ENCODE data around the gene ADAM33. TPM values are rescaled to one million over a fixed set of nuclear protein-coding genes. Genes with fewer than 3 reads are reported as not detected.

The ADAM33 gene
- total and polyA plus RNA-seq, 2 of the 13 experiments (the other 11 are each of a cell fraction or from before 2014, with no cell fraction given) = not detected

GRCh38 chr20:3628502-3629314 lies 53.1 kb downstream of the ADAM33 start (continued):
- TF ChIP-seq, protein P1, sequence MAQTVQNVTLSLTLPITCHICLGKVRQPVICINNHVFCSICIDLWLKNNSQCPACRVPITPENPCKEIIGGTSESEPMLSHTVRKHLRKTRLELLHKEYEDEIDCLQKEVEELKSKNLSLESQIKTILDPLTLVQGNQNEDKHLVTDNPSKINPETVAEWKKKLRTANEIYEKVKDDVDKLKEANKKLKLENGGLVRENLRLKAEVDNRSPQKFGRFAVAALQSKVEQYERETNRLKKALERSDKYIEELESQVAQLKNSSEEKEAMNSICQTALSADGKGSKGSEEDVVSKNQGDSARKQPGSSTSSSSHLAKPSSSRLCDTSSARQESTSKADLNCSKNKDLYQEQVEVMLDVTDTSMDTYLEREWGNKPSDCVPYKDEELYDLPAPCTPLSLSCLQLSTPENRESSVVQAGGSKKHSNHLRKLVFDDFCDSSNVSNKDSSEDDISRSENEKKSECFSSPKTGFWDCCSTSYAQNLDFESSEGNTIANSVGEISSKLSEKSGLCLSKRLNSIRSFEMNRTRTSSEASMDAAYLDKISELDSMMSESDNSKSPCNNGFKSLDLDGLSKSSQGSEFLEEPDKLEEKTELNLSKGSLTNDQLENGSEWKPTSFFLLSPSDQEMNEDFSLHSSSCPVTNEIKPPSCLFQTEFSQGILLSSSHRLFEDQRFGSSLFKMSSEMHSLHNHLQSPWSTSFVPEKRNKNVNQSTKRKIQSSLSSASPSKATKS (CRISPR knock-in tag; IDR thresholded peaks at IDR 0.05) = no peak
- TF ChIP-seq ZNF331 (CRISPR knock-in tag; IDR thresholded peaks at IDR 0.05) (peak; percentile 83), RFXAP (CRISPR knock-in tag; IDR thresholded peaks at IDR 0.05; ENCODE audit: borderline replicate concordance) (peak; percentile 71; the same call in 1 of the 2 replicates), ZNF644 (CRISPR knock-in tag; IDR thresholded peaks at IDR 0.05; ENCODE audit: low read depth) (peak; percentile 93), FOXC1 (CRISPR knock-in tag; IDR thresholded peaks at IDR 0.05; ENCODE audit: borderline replicate concordance) (peak; percentile 96), ZNF557 (CRISPR knock-in tag; IDR thresholded peaks at IDR 0.05) (peak; percentile 92; the same call in 1 of the 2 replicates), MEIS1 (CRISPR knock-in tag; IDR thresholded peaks at IDR 0.05; ENCODE audit: borderline replicate concordance) (peak; percentile 46; the same call in 1 of the 2 replicates), ZNF230 (CRISPR knock-in tag; IDR thresholded peaks at IDR 0.05) (no peak), CREB1 (IDR thresholded peaks at IDR 0.05) (0 out of 2 replicates have a peak, but pooled peaks have one; percentile 36), CREB1 (CRISPR knock-in tag; IDR thresholded peaks at IDR 0.05) (no peak), ZNF383 (CRISPR knock-in tag; IDR thresholded peaks at IDR 0.05; ENCODE audit: borderline replicate concordance) (peak; percentile 95), ZNF232 (CRISPR knock-in tag; IDR thresholded peaks at IDR 0.05; ENCODE audit: borderline replicate concordance) (peak; percentile 78; the same call in 1 of the 2 replicates), FOXA3 (CRISPR knock-in tag; IDR thresholded peaks at IDR 0.05) (peak; percentile 95), HHEX (CRISPR knock-in tag; IDR thresholded peaks at IDR 0.05) (peak; percentile 52; the same call in 1 of the 2 replicates), RCOR2 (CRISPR knock-in tag; IDR thresholded peaks at IDR 0.05) (peak; percentile 72; the same call in 1 of the 2 replicates)
- TF ChIP-seq, protein P2, sequence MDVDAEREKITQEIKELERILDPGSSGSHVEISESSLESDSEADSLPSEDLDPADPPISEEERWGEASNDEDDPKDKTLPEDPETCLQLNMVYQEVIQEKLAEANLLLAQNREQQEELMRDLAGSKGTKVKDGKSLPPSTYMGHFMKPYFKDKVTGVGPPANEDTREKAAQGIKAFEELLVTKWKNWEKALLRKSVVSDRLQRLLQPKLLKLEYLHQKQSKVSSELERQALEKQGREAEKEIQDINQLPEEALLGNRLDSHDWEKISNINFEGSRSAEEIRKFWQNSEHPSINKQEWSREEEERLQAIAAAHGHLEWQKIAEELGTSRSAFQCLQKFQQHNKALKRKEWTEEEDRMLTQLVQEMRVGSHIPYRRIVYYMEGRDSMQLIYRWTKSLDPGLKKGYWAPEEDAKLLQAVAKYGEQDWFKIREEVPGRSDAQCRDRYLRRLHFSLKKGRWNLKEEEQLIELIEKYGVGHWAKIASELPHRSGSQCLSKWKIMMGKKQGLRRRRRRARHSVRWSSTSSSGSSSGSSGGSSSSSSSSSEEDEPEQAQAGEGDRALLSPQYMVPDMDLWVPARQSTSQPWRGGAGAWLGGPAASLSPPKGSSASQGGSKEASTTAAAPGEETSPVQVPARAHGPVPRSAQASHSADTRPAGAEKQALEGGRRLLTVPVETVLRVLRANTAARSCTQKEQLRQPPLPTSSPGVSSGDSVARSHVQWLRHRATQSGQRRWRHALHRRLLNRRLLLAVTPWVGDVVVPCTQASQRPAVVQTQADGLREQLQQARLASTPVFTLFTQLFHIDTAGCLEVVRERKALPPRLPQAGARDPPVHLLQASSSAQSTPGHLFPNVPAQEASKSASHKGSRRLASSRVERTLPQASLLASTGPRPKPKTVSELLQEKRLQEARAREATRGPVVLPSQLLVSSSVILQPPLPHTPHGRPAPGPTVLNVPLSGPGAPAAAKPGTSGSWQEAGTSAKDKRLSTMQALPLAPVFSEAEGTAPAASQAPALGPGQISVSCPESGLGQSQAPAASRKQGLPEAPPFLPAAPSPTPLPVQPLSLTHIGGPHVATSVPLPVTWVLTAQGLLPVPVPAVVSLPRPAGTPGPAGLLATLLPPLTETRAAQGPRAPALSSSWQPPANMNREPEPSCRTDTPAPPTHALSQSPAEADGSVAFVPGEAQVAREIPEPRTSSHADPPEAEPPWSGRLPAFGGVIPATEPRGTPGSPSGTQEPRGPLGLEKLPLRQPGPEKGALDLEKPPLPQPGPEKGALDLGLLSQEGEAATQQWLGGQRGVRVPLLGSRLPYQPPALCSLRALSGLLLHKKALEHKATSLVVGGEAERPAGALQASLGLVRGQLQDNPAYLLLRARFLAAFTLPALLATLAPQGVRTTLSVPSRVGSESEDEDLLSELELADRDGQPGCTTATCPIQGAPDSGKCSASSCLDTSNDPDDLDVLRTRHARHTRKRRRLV (CRISPR knock-in tag; IDR thresholded peaks at IDR 0.05) = peak; percentile 73; the same call in 1 of the 2 replicates
- TF ChIP-seq, protein P3, sequence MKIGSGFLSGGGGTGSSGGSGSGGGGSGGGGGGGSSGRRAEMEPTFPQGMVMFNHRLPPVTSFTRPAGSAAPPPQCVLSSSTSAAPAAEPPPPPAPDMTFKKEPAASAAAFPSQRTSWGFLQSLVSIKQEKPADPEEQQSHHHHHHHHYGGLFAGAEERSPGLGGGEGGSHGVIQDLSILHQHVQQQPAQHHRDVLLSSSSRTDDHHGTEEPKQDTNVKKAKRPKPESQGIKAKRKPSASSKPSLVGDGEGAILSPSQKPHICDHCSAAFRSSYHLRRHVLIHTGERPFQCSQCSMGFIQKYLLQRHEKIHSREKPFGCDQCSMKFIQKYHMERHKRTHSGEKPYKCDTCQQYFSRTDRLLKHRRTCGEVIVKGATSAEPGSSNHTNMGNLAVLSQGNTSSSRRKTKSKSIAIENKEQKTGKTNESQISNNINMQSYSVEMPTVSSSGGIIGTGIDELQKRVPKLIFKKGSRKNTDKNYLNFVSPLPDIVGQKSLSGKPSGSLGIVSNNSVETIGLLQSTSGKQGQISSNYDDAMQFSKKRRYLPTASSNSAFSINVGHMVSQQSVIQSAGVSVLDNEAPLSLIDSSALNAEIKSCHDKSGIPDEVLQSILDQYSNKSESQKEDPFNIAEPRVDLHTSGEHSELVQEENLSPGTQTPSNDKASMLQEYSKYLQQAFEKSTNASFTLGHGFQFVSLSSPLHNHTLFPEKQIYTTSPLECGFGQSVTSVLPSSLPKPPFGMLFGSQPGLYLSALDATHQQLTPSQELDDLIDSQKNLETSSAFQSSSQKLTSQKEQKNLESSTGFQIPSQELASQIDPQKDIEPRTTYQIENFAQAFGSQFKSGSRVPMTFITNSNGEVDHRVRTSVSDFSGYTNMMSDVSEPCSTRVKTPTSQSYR (CRISPR knock-in tag; IDR thresholded peaks at IDR 0.05; ENCODE audit: borderline replicate concordance) = peak; percentile 15; the same call in 1 of the 2 replicates
